Esophagus squamous epithelium (tissue), 4 donors: ENCODE data around the gene VPS26B.

Source experiments
- CTCF ChIP-seq, 6 experiments: fragments of 450-650 bp in 4 of 6; fragments of 200-600 bp in 2 of 6; sonication (generic) in 2 of 6; IDR thresholded peaks; one replicate each; pipeline ENCODE4 v1.5.1; 2016 to 2019; ENCODE audit warnings: antibody characterized with exemption in 6 of 6, mild to moderate bottlenecking in 4 of 6, moderate library complexity in 4 of 6
- POLR2A ChIP-seq, 4 donors: fragments of 450-650 bp; IDR thresholded peaks; one replicate each; pipeline ENCODE4 v1.6.1; 2017; ENCODE audit warnings: antibody characterized with exemption in 4 of 4, mild to moderate bottlenecking in 4 of 4, moderate library complexity in 3 of 4

GRCh38 chr11:134215836-134216235 lies 8.6 kb upstream of the VPS26B start:
- TF ChIP-seq CTCF (IDR thresholded peaks at IDR 0.05): no peak
- TF ChIP-seq POLR2A (IDR thresholded peaks at IDR 0.05): no peak
